NCI-H2107 (cell line): Measurements from ENCODE around the gene CAV3.
"Not testable (repeated sequence)": the region's sequence is repeated elsewhere in the genome, so short reads cannot be mapped to it uniquely, and the experiment has no call there.

ENCODE experiments used
- DNase-seq: peaks from one replicate; lab custom pipeline; 2025; lab: John Stamatoyannopoulos, UW

The CAV3 gene

DNA sequence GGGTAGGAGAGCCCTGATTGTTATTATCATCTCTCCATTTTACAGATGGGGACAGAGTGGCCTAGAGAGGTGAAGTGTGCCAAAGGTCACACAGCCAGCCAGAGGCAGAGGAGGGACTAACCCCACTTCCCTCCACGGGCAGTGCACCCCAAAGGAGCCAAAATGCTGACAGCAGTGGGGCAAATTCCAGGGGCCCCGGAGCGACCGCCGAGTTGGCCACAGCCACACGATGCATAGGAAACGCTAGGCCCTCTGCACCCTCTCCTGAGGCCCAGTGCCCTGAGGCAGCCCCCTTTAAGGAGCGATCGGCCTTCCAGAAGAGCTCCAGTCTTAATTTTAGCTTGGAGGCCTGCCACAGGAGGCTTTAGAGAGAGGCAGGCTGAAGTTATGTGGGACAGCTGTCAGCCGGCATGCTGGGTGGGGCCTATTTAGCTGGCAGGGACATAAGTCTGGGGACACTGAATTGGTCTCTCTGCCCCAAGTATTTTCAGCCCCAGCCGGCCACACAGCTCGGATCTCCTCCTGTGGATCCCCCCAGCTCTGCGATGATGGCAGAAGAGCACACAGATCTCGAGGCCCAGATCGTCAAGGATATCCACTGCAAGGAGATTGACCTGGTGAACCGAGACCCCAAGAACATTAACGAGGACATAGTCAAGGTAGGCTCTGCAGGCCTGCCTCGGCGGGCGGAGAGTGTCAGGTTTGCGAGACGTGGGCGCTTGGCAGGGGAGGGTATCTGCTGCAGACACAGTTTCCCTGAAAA, at the start of gene CAV3:
TSS of gene CAV3 (plus strand) at position 471 of the 763 bp plus-strand sequence. CDS start at position 546, 75 bp downstream.
- DNase-seq = no peak

DNA sequence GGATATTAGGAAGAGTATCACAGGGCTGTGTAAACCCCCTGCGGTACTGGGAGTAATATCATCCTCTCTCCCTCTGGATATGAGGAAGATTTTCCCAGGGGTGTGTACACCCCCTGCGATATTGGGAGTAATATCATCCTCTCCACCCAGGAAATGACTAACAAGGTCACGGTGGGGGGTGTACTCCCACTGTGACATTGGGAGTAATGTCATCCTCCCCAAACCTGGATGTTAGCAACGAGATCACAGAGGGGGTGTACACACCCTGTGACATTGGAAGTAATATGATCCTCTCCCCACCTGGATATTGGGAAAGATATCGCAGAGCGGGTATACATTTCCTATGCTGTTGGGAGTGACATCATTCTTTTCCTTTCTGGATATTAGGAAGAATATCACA, 48.6 kb upstream of the CAV3 start:
- DNase-seq = not testable (repeated sequence)

DNA sequence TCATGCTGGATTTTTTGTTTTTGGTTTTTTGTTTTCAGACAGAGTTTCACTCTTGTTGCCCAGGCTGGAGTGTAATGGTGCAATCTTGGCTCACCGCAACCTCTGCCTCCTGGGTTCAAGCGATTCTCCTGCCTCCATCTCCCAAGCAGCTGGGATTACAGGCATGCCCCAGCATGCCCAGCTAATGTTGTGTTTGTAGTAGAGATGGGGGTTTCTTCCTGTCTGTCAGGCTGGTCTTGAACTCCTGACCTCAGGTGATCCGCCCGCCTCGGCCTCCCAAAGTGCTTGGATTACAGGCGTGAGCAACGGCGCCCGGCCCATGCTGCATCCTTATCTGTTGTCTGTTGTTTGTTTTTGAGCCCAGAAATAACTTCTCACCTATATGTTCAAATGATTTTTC, 42.3 kb upstream of the CAV3 start:
- not testable (repeated sequence) for DNase-seq

DNA sequence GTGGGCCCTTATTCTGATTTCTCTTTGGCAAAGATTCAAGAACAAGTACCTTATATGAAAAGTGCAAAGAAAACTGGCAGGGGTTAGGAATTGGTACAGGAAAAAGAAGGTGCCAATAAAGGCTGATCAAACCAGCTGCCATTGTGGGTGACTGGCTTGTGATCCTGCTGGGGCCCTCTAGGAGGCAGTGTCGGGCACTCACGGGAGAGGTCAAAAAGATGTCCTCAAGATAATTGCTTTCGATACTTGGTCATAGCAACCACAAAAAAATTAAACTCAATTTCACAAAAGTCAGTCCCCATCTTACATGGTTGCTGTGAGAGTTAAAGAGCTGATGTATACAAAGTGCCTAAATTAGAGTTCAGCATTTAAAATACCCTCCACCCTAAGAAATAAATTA, 31.0 kb upstream of the CAV3 start:
- DNase-seq = no peak

DNA sequence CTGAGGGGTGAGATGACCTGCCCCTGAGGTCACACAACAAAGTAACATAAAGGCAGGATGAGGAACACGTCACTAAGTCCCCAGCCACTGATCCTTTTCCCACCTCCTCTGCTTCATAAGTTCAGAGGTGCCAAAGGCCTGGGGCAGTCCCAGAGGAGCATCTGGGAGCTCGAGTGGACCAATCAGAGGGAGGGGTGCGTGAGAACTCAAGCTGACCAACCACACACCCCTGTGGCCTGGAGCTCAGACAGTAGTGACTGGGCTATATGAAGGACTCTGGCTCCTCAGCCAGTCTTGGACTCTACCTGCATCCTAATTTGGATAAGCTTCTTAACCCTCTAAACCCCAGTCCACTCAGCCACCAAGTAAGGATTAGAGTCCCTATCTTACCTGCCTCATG, 28.0 kb upstream of the CAV3 start:
- DNase-seq = no peak

DNA sequence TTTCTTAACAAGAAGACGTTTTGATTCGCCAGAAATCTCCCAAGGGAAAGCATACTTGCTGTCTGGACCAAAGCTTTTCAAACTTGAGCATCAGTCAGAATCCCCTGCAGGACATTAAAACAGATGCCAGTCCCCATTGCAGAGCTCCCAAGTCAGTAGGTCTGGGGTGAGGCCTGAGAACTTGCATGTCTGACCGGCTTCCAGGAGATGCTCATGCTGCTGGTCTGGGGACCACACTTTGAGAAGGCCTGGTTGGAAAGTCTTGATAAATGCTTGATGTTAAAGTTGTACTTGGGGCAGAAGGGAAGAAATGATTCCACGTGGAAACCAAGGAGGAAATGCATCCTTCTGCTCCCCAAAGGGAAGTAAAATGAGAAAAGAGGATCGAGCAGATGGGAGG, 24.3 kb upstream of the CAV3 start:
- no peak for DNase-seq

DNA sequence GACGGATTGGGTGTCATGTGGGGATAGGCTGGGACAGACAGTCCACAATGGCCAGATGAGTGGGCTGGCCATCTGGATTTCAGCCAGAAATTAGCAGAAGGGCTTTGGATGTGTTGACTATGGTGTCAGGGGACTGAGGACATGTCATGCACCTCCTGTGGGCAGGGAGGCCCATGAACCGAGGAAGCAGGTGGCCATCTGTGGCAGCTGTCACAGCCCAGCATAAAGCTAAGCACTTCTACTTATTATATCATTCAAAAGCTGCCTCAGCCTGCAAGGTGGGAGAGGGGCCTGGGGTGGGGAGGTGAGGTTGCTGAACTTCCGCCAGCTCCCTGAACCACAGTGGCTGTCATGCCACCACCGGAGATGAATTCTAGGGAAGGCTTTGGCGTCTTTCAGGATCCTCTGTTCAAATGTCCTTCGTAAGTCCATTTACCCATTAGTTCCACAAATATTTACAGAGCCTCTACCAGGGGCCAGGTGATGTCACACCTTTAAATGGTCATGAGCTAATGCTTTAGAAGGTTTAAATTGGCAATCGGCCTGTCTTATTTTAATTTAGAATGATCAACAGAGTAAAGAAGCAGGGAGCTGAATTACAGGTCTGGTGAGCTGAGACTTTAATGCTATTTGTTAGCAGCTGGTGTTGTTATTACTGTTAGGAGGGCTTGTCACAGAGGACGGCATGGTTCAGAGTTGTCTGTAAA, 23.6 kb upstream of the CAV3 start:
- DNase-seq = no peak

DNA sequence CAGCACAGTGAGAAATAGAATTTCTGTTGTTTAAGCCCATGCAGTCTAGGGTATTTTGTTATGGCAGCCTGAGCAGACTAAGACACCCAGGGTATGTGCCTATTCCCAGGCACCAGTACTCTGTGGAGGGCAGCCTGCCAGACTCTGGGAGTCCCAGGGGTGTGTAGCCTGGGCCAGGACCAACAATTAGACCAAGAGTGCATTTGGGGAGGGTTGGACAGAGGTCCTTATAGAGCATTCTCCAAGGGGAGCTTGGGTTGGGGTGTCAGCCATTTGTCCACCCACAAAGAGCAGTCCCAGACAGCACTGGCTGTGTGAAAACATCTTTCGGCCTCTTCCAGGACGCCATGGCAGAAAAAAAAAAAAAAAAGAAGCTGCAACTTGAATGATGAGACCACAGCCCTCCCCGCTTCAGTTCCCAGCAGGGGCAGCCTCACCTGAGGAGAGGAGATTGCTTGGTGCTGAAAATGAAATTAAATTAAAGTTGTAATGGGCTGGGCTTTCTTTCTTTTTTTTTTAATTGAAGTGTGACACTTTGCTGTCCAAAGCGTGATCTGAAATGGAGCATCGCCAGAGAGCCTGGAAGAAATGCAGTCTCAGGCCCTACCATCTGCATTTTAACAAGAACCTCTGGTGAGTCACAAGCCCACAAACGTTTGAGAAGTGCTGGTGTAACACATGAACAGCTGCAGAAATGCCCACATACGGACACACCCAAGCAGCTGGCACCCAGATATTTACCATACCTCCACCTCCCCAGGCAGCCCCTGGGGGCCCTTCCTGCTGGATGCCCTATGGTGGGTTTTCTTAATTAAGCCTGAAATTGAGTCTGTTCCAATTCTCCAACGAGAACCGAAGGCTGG, 21.3 kb upstream of the CAV3 start:
- DNase-seq = no peak

DNA sequence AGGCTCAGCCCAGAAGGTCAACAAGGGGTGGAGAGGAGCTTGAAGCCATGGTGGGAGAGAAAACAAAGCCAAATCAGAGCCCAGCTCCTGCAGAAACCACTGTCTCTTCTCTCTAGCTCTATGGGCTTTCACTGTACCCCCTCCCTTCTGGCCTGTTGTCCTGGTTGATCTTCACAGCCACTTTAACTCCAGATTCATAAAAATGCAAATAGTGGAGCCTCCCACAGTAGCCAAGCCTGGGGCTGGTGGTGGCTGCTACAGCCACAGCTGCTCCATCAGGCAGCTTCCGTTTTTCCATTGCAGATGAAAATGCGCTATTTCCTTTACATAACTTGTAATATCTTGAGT, 20.7 kb upstream of the CAV3 start:
- DNase-seq = no peak

DNA sequence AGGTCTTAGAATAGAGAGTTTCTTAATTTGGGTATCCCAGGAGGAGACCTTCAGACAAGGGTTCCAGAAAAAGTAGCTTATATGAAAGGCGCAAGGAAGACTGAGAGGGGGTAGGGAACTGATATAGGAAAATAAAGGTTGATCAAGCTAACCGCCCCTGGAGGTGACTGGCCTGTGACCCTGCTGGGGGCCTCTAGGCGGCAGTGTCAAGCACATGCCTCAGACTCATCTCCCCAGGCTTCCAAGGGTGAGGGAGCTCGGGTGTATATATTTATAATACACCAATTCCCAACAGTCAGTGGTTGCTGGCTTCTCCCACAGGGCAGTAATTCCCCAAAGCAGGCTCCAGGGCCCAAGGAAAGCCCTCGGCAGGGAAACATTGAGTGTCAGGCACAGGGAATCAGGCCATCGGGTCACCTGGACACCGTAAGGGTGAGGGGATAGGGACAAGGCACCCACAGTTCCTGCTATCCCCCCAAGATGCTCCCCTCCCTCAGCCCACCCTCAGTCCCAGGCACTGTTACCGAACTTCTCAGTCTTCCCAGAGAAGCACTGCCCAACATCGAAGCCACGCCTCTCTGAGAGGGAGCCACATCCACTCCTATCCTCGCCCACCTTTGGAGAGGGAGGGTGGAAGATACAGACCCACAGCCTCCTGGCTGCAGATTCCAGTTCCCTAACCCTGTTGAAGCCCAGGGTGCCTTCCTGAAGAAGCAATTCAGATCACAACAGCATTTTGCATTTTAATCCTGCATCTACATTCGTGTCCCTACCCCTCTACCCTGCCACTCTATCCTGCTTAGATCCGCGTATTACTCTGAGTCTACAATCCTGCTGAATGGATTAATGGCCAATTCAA, 19.5 kb upstream of the CAV3 start:
- DNase-seq = no peak

DNA sequence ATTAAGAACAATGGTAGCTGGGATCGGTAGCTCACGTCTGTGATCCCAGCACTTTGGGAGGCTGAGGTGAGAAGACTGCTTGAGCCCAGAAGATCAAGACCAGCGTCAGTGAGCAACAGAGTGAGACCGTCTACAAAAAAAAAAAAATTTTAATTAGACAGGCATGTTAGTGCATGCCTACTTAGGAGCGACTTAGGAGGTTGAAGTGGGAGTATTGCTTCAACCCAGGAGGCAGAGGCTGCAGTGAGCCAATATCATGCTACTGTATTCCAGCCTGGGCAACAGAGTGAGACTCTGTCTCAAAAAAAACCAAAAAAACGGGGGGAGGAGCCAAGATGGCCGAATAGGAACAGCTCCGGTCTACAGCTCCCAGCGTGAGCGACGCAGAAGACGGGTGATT, 17.8 kb upstream of the CAV3 start:
- DNase-seq = not testable (repeated sequence)

DNA sequence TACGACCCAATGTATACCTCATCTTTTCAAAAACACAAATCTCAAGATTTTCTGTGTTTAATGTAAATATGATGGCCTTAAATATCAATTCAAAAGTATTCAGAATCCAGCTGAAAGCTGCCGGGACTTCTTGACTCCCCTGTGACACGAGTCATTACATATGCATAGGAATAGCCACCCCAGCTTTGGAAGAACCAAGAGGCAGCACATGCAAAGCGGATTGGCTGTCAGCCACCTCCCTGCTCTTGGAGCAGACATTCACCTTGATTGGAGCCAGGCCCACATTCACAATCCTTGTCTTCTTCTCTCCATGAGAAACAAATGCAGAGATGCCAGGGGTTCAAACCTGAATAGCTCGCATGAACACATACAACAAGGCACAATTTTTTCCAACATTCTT, 10.8 kb upstream of the CAV3 start:
- no peak for DNase-seq

DNA sequence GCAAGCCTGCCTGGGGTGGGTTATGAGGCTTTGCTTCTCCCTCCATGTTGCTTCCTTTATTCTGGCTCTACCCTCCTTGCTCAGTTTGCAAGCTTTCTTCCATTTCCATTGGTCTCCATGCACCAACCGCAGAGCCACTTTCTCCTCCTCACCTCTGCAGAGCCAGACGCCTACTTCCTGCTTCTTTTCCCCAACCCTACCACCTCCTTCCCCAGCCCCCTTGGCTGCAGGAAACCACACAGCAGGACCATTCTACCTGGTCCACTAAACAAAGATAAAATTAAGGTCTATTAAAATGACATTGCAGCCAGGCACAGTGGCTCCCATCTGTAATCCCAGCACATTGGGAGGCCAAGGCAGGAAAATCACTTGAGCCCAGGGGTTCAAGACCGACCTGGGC, 10.0 kb upstream of the CAV3 start:
- DNase-seq = no peak

DNA sequence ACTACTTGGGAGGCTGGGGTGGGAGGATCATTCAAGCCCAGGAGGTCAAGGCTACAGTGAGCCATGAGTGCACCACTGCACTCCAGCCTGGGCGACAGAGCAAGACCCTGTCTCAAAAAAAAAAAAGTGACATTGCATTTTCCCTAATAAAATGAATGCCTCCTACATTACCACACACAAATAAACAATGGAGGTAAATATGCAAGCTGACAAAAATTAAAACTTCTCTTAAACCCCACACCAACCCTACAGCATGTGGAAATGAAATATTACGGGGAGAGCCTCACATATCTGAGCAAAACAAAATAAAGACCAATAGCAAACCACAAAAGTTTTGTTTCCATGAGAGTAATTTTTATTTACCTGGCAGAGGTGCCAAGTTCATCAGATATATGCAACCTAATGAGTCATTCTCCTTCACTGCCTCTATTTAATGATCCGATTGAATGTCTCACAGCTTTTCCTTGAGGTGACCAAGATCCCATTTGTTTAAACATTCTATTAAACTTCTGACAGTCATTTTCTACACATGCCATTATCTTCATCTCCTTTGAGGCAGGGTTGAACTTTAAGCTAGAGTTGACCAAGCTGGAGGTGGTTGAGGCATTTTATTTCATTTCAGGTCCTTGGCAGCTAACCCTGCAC, 9.4 kb upstream of the CAV3 start:
- no peak for DNase-seq

DNA sequence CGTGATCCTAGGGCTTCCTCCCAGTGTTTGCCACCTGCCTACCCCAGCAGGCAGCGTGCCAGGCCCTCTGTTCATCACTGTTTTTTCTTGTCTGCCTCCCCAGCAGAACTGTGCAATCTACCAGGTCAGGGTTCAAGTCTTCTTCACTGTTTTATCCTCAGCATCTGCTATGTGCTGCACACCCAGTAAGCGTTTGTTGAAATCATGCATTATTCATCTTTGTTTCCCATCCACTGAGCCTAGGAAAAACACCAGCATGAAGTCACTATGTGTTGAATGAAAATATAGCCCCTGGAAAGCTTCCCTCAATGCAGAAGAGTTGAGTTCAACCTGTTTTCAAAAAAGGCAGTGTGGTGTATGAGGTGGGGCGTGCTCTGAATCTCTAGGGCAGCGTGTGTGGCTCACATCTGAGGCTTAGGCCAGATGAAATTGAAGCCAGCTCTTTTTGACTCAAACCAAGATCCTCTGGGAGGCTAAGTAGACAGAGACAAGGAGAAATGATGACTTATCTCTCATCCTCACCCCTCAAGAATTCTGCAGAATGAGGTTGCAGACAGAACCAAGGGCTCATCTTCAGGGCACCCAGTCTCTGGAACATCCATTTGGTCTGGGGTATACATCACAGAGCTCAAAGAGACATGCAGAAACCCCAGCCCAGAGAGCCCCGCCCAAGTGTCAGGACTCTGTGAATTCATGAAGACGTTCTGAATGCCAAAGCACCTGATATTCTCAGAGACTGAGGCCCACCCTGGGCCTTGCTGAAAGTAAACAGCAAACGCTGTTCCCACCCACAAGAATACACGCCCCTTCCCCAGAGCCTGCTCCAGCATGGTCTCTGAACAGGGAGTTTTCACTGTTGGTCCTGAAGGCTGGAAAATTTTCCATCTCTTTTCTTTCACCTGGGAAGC, 5.7 kb upstream of the CAV3 start:
- DNase-seq = no peak

DNA sequence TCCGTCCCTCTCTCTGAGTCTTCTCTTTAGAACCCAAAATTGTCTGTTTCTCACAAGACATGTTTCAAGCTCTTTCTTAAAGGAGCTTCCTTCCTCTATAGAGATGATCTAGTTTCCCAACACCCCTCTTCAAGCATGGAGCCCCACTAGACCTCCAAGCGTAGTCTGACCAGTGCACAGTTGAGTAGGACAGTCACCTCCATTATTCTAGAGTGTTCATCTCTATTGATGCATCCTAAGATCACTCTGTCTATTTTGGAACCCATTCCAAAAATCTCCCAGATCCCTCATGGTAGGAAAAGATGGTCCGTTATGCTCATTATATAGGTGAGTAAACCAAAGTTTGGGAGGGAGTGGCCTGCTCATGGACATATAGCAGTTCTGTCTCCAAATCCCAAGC, 4.1 kb upstream of the CAV3 start:
- DNase-seq = no peak

DNA sequence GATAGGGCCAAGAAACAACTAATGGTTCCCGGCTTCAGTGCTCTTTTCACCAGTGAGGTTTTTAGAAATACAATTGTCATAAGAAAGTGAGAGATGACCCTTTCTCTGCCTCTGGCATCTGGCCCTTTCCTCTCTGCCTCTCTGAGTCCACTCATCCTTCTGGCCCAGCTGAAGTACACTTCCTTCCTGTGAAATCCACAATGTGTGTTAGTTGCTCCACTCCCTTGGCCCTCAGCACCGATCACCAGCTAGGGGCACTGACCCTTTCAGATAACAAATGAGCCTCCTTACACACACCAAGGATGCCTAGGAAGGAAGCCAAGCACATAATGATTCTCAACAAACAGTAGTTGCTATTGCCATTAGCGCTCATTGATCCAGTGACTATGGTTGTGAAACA, 2.9 kb upstream of the CAV3 start:
- no peak for DNase-seq

DNA sequence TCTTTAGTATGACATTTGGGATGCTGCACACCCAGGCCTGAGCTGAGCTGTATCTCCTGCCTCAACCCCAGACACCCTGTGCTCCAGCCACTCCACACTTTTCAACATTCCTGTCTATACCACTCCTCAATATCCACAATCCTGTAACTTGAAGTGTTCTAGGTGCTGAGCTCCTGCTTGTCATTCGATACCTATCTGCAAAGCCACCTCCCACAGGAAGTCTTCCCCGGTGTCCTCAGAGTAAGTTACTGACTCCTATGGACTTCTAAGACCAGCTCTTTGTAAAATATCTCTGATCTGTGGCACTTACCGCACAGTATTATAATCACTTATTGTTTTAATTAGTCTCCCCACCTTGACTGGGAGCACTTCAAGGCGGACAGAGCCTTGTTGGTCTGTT, 1.2 kb upstream of the CAV3 start:
- DNase-seq = no peak

DNA sequence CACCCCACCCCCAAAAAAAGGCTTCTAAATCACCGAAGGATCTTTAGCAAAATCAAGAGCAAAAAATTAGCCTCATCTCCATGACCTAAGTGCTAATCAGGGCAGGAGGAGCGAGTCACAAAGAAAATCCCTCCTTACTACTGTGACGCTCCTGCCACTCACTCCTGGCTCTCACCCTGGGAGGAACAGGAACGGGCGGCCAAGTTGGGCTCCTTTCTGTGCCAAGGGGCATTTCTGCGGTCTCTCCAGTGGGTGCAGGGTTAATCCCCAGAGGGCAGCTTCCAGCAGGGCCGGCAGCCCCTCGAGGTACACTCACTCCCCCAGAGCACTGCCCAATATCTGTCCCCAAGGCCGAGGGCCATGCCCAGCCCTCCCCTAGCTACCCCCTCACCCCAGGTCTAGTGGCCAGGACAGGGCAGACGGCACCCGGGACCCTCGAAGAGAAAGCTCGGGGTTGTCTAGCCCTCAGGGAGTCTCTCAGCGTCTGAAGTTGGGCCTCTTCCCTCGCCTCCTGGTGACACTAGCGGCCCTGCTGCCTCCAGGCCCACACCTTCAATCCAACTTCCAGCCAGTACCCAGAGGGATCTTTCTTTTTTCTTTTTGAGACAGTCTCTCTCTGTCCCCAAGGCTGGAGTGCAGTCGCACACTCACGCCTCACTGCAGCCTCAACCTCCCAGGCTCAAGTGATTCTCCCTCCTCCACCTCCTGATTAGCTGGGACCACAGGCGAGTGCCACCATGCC, 706 bp downstream of the CAV3 start:
- no peak for DNase-seq

DNA sequence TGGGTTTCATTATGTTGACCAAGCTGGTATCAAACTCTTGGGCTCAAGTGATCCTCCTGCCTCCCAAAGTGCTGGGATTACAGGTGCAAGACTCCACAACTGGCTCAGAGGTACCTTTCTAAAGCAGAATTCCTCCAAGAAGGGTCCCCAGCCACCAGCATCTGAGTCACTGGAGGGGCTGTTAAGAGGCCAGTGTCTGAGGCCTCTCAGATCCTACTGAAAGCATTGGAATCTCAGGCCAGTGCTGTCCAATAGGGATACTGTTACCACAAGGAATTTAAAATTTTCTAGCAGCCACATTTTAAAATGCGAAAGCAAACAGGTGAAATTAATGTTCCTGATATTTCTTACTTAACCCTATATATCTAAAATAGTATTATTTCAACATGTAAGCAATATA, 1.3 kb downstream of the CAV3 start:
- DNase-seq = no peak
